Calu3 (cell line): Measurements from ENCODE around the gene GRAP2. TPM values are rescaled to one million over a fixed set of nuclear protein-coding genes. Genes with fewer than 3 reads are reported as not detected.

Experiments
- BruUV-seq: library from RNA; stranded (reverse); fragments of 400-500 nt; replicated peaks from 2 replicates; lab custom pipeline; 2021; lab: Mats Ljungman, UMichigan
- CTCF ChIA-PET: fragments of 300-600 bp; sonication (Branson Sonifier 250); formaldehyde crosslinking; loops from one replicate; lab custom pipeline; 2022; ENCODE audit warnings: antibody characterized with exemption; lab: Charles Lee
- DNase-seq: peaks from one replicate; pipeline ENCODE4 v3.0.0; 2022
- H3K27ac Mint-ChIP-seq: one replicate; pipeline ENCODE4 v1.8.0; 2022; ENCODE audit warnings: mixed read lengths; ENCODE audit not compliant: unreplicated experiment
- H3K27me3 Mint-ChIP-seq: one replicate; pipeline ENCODE4 v1.8.0; 2022; ENCODE audit warnings: mixed read lengths; ENCODE audit not compliant: unreplicated experiment
- H3K36me3 Mint-ChIP-seq: one replicate; pipeline ENCODE4 v1.8.0; 2022; ENCODE audit warnings: mild to moderate bottlenecking, moderate library complexity, mixed read lengths; ENCODE audit not compliant: insufficient read depth, unreplicated experiment
- H3K4me1 Mint-ChIP-seq: one replicate; pipeline ENCODE4 v1.8.0; 2022; ENCODE audit warnings: mild to moderate bottlenecking, low read depth, mixed read lengths; ENCODE audit not compliant: unreplicated experiment
- H3K4me3 Mint-ChIP-seq: one replicate; pipeline ENCODE4 v1.8.0; 2022; ENCODE audit warnings: mild to moderate bottlenecking, low read depth, moderate library complexity, mixed read lengths; ENCODE audit not compliant: unreplicated experiment
- H3K9me3 Mint-ChIP-seq: one replicate; pipeline ENCODE4 v1.8.0; 2022; ENCODE audit warnings: low read depth, mixed read lengths; ENCODE audit not compliant: unreplicated experiment
- intact Hi-C: fragments of 100-400 bp; cut with micrococcal nuclease; formaldehyde crosslinking; loops from one replicate; pipeline ENCODE4 v1.10.0; 2022; ENCODE audit not compliant: unreplicated experiment
- total RNA-seq: library from RNA; stranded (reverse); gene quantifications from 2 replicates; pipeline ENCODE4 v1.2.3, GENCODE V29; 2022
- TF ChIP-seq, protein P1 (sequence below): fragments of 200-600 bp; IDR thresholded peaks from one replicate; pipeline ENCODE4 v1.8.0; 2022; ENCODE audit warnings: antibody characterized with exemption; ENCODE audit not compliant: unreplicated experiment

GRAP2 gene
- total RNA-seq, 1 experiment from 2014 or later: not detected

DNA sequence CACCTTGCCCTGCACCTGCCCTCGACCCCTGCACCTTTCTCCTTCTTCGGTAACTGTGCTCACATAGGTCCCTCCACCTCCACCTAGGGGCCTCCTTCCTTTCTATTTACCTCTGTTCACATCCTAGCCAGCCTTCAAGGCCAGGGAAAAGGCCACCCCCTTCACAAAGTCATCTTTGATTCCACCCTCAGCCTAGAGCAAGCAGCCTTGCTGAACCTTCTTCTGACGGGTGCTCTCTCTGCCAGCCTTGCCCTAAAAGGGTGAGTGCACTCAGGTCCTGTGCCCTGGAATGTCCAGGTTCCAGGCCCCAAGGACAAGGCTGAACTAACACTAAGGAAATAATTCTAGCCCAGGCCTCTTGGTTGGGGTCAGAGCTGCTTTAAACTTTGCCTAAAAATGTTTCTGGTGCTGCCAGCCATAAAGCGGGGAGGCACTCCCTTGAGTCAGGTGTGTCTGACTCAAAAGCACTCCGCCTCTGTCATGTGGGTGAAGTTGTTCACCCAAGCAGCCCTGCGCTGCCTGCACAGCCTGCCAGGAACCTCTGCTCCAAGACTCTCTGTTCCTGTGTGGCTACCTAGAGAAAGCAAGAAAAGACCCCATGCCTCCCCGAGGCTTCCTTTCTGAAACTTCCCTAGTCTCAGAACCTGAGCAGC is 84.6 kb downstream of the GRAP2 start:
- intact Hi-C loops: no loop called here
- no TSS peak for BruUV-seq

GRCh38 chr22:39988386-39989114 is 87.7 kb downstream of the GRAP2 start:
- Mint-ChIP-seq H3K9me3 (no peaks in the 10 kb centered on the region), H3K4me3 (no peak overlapping the region), H3K4me1 (peaks cover 17% of the 10 kb centered on the region), H3K27ac (no peak overlapping the region), H3K36me3 (no peaks in the 10 kb centered on the region), H3K27me3 (peaks cover 78% of the 10 kb centered on the region)
- no peak for DNase-seq
- BruUV-seq: no TSS peak
- CTCF ChIA-PET: no interaction called here
- TF ChIP-seq, protein P1, sequence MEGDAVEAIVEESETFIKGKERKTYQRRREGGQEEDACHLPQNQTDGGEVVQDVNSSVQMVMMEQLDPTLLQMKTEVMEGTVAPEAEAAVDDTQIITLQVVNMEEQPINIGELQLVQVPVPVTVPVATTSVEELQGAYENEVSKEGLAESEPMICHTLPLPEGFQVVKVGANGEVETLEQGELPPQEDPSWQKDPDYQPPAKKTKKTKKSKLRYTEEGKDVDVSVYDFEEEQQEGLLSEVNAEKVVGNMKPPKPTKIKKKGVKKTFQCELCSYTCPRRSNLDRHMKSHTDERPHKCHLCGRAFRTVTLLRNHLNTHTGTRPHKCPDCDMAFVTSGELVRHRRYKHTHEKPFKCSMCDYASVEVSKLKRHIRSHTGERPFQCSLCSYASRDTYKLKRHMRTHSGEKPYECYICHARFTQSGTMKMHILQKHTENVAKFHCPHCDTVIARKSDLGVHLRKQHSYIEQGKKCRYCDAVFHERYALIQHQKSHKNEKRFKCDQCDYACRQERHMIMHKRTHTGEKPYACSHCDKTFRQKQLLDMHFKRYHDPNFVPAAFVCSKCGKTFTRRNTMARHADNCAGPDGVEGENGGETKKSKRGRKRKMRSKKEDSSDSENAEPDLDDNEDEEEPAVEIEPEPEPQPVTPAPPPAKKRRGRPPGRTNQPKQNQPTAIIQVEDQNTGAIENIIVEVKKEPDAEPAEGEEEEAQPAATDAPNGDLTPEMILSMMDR: no peak
- intact Hi-C loops: no loop called here

More for the DNA sequence above, 84.6 kb downstream of the GRAP2 start:
- TF ChIP-seq, protein P1: no peak
- CTCF ChIA-PET: no interaction called here
- Mint-ChIP-seq H3K27me3 (peaks cover 64% of the 10 kb centered on the region), H3K36me3 (no peaks in the 10 kb centered on the region), H3K27ac (no peak overlapping the region), H3K9me3 (no peaks in the 10 kb centered on the region), H3K4me1 (peaks cover 8% of the 10 kb centered on the region), H3K4me3 (no peak overlapping the region)
- DNase-seq: no peak

DNA sequence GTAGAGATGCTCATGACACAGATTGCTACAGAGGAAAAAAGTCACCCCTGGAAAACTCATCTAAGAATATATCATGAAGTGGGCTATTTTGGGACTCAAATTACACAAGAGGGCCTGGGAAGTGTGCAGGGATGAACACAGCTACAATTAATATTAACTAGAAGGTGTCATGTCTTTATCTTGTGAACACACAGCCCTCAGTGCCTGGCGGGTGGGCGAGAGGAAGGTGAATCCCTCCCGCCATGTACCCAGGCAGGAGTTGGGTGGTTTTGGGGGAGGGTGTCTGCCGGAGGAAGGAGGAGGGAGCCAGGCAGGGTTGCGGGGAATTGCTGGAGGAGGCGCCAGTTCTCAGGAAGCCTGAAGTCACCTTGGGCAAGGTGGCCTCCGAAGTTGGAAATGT is 88.7 kb downstream of the GRAP2 start:
- CTCF ChIA-PET: no interaction called here
- Mint-ChIP-seq H3K4me1 (peaks cover 17% of the 10 kb centered on the region), H3K9me3 (no peaks in the 10 kb centered on the region), H3K27me3 (peaks cover 71% of the 10 kb centered on the region), H3K4me3 (no peak overlapping the region), H3K36me3 (no peaks in the 10 kb centered on the region), H3K27ac (no peak overlapping the region)
- TF ChIP-seq, protein P1: no peak
- DNase-seq: no peak
- BruUV-seq: no TSS peak
- intact Hi-C loops: no loop called here

DNA sequence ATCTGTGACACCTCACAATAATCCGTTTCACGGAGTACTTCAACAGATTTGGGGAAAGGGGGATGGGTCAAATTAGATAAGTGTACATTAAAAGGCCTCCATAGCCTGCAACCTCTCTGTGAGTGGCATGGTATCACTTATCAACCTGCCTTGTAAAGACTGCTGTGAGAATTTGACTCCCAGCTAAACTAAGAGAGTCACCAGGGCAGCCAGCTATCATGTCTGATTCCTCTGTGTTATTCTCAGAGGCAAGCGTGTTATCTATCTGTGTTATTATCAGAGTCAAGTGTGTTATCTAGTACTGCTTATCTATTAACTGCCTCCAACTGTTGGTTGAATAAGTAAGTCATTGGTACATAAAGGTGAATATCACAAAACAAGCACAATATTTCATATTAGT is 89.8 kb downstream of the GRAP2 start:
- TF ChIP-seq, protein P1: no peak
- H3K36me3 Mint-ChIP-seq: peaks cover 3% of the 10 kb centered on the region
- intact Hi-C loops: no loop called here
- peaks cover 12% of the 10 kb centered on the region for H3K4me1 Mint-ChIP-seq
- no TSS peak for BruUV-seq
- H3K4me3 Mint-ChIP-seq: no peak overlapping the region
- peaks cover 60% of the 10 kb centered on the region for H3K27me3 Mint-ChIP-seq
- no peak for DNase-seq
- no peak overlapping the region for H3K27ac Mint-ChIP-seq
- H3K9me3 Mint-ChIP-seq: no peaks in the 10 kb centered on the region
- CTCF ChIA-PET: interaction anchor here (1.1 kb wide), 1 partner anchor 24 kb away, joined by 3 read pairs; no protein-coding TSS in a partner anchor
